GM12878 (cell line): ENCODE results near the gene NEO1. TPM values are rescaled to one million over a fixed set of nuclear protein-coding genes. Genes with fewer than 3 reads are reported as not detected.

Source experiments
- ATAC-seq: fragments of 200-7000 bp; cut with Tn5 transposase; 3 replicates; pipeline ENCODE4 v1.9.1; 2020; ENCODE audit warnings: mild to moderate bottlenecking, moderate library complexity
- BruUV-seq: library from RNA; stranded (reverse); fragments of 400-500 nt; replicated peaks from 2 replicates; lab custom pipeline; 2021; lab: Mats Ljungman, UMichigan
- CTCF ChIA-PET: fragments of 300-600 bp; sonication (Branson Sonifier 250); formaldehyde crosslinking; extraction: SDS; loops from one replicate; lab custom pipeline; 2021; ENCODE audit warnings: inconsistent platforms; lab: Yijun Ruan, JAX
- POLR2A ChIA-PET: fragments of 350-600 bp; formaldehyde crosslinking; extraction: SDS; loops from one replicate; lab custom pipeline; 2021; ENCODE audit warnings: inconsistent platforms; lab: Charles Lee
- RAD21 ChIA-PET: fragments of 300-600 bp; sonication (Branson Sonifier 250); formaldehyde crosslinking; loops from one replicate; lab custom pipeline; 2023; ENCODE audit warnings: antibody characterized with exemption; ENCODE audit not compliant: unreplicated experiment; lab: Charles Lee
- SMC1A ChIA-PET: fragments of 300-600 bp; sonication (Branson Sonifier 250); formaldehyde crosslinking; loops from one replicate; lab custom pipeline; 2023; ENCODE audit not compliant: unreplicated experiment, uncharacterized antibody; lab: Charles Lee
- DNase-seq: peaks from one replicate; pipeline ENCODE4 v3.0.0-alpha.2; 2011; ENCODE audit warnings: low read depth, low spot score
- FAIRE-seq: peaks from 3 replicates; lab custom pipeline; 2011; peaks lifted over from hg19 to GRCh38; lab: Jason Lieb, UNC
- H2AFZ ChIP-seq: 2 replicates; pipeline ENCODE4 v1.6.0; 2011; ENCODE audit warnings: low read depth, low read length, control low read depth; ENCODE audit not compliant: control insufficient read depth
- H3K27ac ChIP-seq: 2 replicates; pipeline ENCODE4 v1.5.1; 2011; ENCODE audit warnings: control low read depth; ENCODE audit not compliant: control insufficient read depth, insufficient read depth
- H3K27me3 ChIP-seq, 2 experiments: replicated peaks in 1 of 2; 2 replicates each; pipeline versions ENCODE4 v1.6.0 to v1.6.1; 2011; ENCODE audit warnings: low read length in 1 of 2; ENCODE audit not compliant: control insufficient read depth in 2 of 2, insufficient read depth in 2 of 2
- H3K36me3 ChIP-seq, 2 experiments: 2 replicates each; pipeline ENCODE4 v1.5.1; 2011; ENCODE audit warnings: low read length in 1 of 2; ENCODE audit not compliant: control insufficient read depth in 2 of 2, insufficient read depth in 2 of 2
- H3K4me1 ChIP-seq: 2 replicates; pipeline ENCODE4 v1.6.1; 2011; ENCODE audit warnings: mild to moderate bottlenecking, low read length, moderate library complexity, mixed read lengths; ENCODE audit not compliant: control insufficient read depth, insufficient read depth
- H3K4me2 ChIP-seq: 2 replicates; pipeline ENCODE4 v1.6.0; 2011; ENCODE audit warnings: control low read depth; ENCODE audit not compliant: control insufficient read depth, insufficient read depth
- H3K4me3 ChIP-seq: fragments of 200-600 bp; sonication (generic); 2 replicates; pipeline ENCODE4 v1.5.1; 2016
- H3K79me2 ChIP-seq: 2 replicates; pipeline ENCODE4 v1.6.0; 2011; ENCODE audit warnings: low read length; ENCODE audit not compliant: control insufficient read depth, insufficient read depth
- H3K9ac ChIP-seq: 2 replicates; pipeline ENCODE4 v1.8.0; 2011; ENCODE audit warnings: low read length, control low read depth, mixed read lengths; ENCODE audit not compliant: control insufficient read depth, insufficient read depth
- H3K9me3 ChIP-seq: replicated peaks from 3 replicates; pipeline ENCODE4 v1.5.1; 2011; ENCODE audit warnings: mild to moderate bottlenecking, low read length; ENCODE audit not compliant: control insufficient read depth, insufficient read depth
- H4K20me1 ChIP-seq: 2 replicates; pipeline ENCODE4 v1.6.0; 2011; ENCODE audit not compliant: control insufficient read depth, insufficient read depth
- CHD2 ChIP-seq: IDR thresholded peaks from 2 replicates; pipeline ENCODE4 v1.6.1; 2011; ENCODE audit warnings: low read depth, low read length, improper control_type of control experiment, borderline replicate concordance
- CREM ChIP-seq: IDR thresholded peaks from 2 replicates; pipeline ENCODE4 v1.6.1; 2014; ENCODE audit warnings: antibody characterized with exemption, low read depth
- GATAD2B ChIP-seq: fragments of 450-650 bp; conservative IDR thresholded peaks from 2 replicates; pipeline ENCODE4 v1.6.1; 2017; ENCODE audit warnings: low read depth, mild to moderate bottlenecking, moderate library complexity
- IKZF2 ChIP-seq, 2 experiments: fragments of 450-650 bp; IDR thresholded peaks; 2 replicates each; pipeline ENCODE4 v1.6.1; 2017; ENCODE audit warnings: mild to moderate bottlenecking in 2 of 2, moderate library complexity in 2 of 2
- RAD21 ChIP-seq: IDR thresholded peaks from 2 replicates; pipeline ENCODE4 v1.6.1; 2011; ENCODE audit warnings: mild to moderate bottlenecking, low read depth, low read length, moderate library complexity; ENCODE audit not compliant: insufficient read depth
- STAT1 ChIP-seq: fragments of 450-650 bp; conservative IDR thresholded peaks from 2 replicates; pipeline ENCODE4 v1.6.1; 2014; ENCODE audit warnings: antibody characterized with exemption, mild to moderate bottlenecking
- YY1 ChIP-seq: IDR thresholded peaks from 2 replicates; pipeline ENCODE4 v1.6.1; 2011; ENCODE audit warnings: low read depth, mild to moderate bottlenecking, low read length
- ZSCAN29 ChIP-seq: fragments of 450-650 bp; IDR thresholded peaks from 2 replicates; pipeline ENCODE4 v1.6.1; 2017; ENCODE audit warnings: mild to moderate bottlenecking, moderate library complexity
- WGBS: methylation state at CpG from one replicate; pipeline ENCODE4 v1.1.6; 2016; ENCODE audit warnings: low lambda C conversion rate; ENCODE audit not compliant: insufficient replicate concordance, insufficient coverage; ENCODE audit errors: missing lambda C conversion rate; 5-methylcytosine and 5-hydroxymethylcytosine counted together
- in situ Hi-C: fragments of 300-500 bp; cut with MboI; formaldehyde crosslinking; loops from 9 replicates; pipeline ENCODE4 v1.14.3; 2018; ENCODE audit warnings: mixed read lengths
- intact Hi-C: fragments of 100-400 bp; cut with micrococcal nuclease; formaldehyde crosslinking; loops from one replicate; pipeline ENCODE4 v1.14.2; 2022; ENCODE audit not compliant: unreplicated experiment
- polyA plus RNA-seq, 11 experiments: library from polyadenylated mRNA; depleted of rRNA in 4 of 11; unstranded in 6 of 11; stranded (reverse) in 5 of 11; fragments of >200 nt; fragmentation: Nextera tagmentation in 4 of 11; fragmentation: Illumina TruSeq in 1 of 11; extraction: Ambion mirVana in 4 of 11; extraction: Trizol in 1 of 11; gene quantifications; 1 replicate in 1 of 11; 2 replicates in 10 of 11; pipeline versions ENCODE4 v1.2.1 to v1.2.3, GENCODE V29; 2011 to 2016; ENCODE audit warnings: inconsistent platforms in 2 of 11, missing spikeins in 2 of 11, low read depth in 1 of 11
- total RNA-seq, 4 experiments: library from RNA; depleted of rRNA in 3 of 4; stranded (reverse); fragments of >200 nt in 3 of 4; fragmentation: Illumina TruSeq in 1 of 4; extraction: Trizol in 1 of 4; gene quantifications; 2 replicates each; pipeline versions ENCODE4 v1.2.1 to v1.2.3, GENCODE V29; 2013 to 2021
- TF ChIP-seq, protein P1 (sequence below), 3 experiments: IDR thresholded peaks in 2 of 3; conservative IDR thresholded peaks in 1 of 3; 2 replicates each; pipeline ENCODE4 v1.5.1; 2011; ENCODE audit warnings: low read depth in 3 of 3, low read length in 3 of 3, mild to moderate bottlenecking in 3 of 3, control low read depth in 2 of 3, moderate library complexity in 2 of 3, inconsistent platforms in 1 of 3, mixed read lengths in 1 of 3; ENCODE audit not compliant: control insufficient read depth in 2 of 3, insufficient read depth in 1 of 3; ENCODE audit errors: extremely low read depth in 1 of 3
- TF ChIP-seq, protein P2 (sequence below): fragments of 450-650 bp; conservative IDR thresholded peaks from 2 replicates; pipeline ENCODE4 v1.6.1; 2017; ENCODE audit warnings: mild to moderate bottlenecking, moderate library complexity
- TF ChIP-seq, protein P3 (sequence below): IDR thresholded peaks from 2 replicates; pipeline ENCODE4 v1.6.1; 2012; ENCODE audit warnings: low read depth, low read length, improper control_type of control experiment

The NEO1 gene
- total and polyA plus RNA-seq, 10 of the 15 experiments (the other 5 are each of a cell fraction or from before 2014, with no cell fraction given): 0.03 to 2.0 (median 0.32) TPM

DNA sequence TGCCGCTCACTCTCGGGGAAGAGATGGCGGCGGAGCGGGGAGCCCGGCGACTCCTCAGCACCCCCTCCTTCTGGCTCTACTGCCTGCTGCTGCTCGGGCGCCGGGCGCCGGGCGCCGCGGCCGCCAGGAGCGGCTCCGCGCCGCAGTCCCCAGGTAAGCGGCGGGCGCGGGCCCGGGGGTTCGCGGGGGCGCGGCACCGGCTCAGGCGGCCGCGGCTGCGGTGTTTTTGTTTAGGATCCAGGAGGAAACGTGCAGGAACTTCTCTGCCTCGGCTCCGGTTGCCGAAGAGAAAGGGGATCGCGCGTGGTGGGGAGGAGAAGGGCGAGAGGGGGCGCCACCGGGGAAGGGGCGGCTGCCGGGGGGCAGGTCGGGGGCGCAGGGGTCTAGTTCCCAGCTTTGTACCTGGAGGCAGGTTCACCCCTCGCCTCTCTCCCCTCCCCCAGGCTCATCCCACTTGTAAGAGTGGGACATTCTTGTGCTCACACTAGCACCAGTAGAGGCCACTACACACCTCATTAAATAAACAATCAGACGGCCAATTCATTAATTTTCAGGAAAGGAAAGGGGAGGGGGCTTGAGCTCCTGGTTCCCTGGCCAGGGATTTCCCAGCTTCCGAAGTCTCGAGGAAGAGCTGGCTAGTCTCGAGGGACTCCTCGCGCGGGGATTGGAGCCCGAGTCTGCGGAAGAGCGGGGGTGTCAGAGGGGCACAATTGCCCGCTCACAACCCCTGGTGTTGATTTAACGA, 562 bp downstream of the NEO1 start:
- no peak for DNase-seq
- peak overlapping the region; percentile 64 for H2AFZ ChIP-seq
- TF ChIP-seq ZSCAN29: no peak
- TF ChIP-seq, protein P1, sequence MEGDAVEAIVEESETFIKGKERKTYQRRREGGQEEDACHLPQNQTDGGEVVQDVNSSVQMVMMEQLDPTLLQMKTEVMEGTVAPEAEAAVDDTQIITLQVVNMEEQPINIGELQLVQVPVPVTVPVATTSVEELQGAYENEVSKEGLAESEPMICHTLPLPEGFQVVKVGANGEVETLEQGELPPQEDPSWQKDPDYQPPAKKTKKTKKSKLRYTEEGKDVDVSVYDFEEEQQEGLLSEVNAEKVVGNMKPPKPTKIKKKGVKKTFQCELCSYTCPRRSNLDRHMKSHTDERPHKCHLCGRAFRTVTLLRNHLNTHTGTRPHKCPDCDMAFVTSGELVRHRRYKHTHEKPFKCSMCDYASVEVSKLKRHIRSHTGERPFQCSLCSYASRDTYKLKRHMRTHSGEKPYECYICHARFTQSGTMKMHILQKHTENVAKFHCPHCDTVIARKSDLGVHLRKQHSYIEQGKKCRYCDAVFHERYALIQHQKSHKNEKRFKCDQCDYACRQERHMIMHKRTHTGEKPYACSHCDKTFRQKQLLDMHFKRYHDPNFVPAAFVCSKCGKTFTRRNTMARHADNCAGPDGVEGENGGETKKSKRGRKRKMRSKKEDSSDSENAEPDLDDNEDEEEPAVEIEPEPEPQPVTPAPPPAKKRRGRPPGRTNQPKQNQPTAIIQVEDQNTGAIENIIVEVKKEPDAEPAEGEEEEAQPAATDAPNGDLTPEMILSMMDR (IDR thresholded peaks at IDR 0.05 in 2 of 3, conservative IDR thresholded peaks at IDR 0.05 in 1 of 3; ENCODE audit: control insufficient read depth in 2 of 3, extremely low read depth in 1 of 3, insufficient read depth in 1 of 3, low read depth in 3 of 3, low read length in 3 of 3): peak; percentile 20 to 43 (median 28); a peak in 4 of 6 replicates
- 0 out of 2 replicates have a peak, but pooled peaks have one; percentile 11 for TF ChIP-seq GATAD2B
- TF ChIP-seq CHD2: no peak
- TF ChIP-seq, protein P2, sequence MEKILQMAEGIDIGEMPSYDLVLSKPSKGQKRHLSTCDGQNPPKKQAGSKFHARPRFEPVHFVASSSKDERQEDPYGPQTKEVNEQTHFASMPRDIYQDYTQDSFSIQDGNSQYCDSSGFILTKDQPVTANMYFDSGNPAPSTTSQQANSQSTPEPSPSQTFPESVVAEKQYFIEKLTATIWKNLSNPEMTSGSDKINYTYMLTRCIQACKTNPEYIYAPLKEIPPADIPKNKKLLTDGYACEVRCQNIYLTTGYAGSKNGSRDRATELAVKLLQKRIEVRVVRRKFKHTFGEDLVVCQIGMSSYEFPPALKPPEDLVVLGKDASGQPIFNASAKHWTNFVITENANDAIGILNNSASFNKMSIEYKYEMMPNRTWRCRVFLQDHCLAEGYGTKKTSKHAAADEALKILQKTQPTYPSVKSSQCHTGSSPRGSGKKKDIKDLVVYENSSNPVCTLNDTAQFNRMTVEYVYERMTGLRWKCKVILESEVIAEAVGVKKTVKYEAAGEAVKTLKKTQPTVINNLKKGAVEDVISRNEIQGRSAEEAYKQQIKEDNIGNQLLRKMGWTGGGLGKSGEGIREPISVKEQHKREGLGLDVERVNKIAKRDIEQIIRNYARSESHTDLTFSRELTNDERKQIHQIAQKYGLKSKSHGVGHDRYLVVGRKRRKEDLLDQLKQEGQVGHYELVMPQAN: 0 out of 2 replicates have a peak, but pooled peaks have one; percentile 25
- no peak for TF ChIP-seq STAT1
- TF ChIP-seq RAD21: peak; percentile 7; the same call in 1 of the 2 replicates
- peak; percentile 69 for TF ChIP-seq YY1
- no peak for TF ChIP-seq CREM
- TF ChIP-seq IKZF2 (IDR thresholded peaks at IDR 0.05): 0 out of 4 replicates have a peak, but pooled peaks of 1 of the 2 experiments have one; percentile 12
- TF ChIP-seq, protein P3, sequence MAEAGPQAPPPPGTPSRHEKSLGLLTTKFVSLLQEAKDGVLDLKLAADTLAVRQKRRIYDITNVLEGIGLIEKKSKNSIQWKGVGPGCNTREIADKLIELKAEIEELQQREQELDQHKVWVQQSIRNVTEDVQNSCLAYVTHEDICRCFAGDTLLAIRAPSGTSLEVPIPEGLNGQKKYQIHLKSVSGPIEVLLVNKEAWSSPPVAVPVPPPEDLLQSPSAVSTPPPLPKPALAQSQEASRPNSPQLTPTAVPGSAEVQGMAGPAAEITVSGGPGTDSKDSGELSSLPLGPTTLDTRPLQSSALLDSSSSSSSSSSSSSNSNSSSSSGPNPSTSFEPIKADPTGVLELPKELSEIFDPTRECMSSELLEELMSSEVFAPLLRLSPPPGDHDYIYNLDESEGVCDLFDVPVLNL: no peak
- TF ChIP-seq, all 136 proteins: peak for 6
- Histone ChIP-seq H3K79me2 (no peaks in the 10 kb centered on the region), H3K4me2 (peak overlapping the region; percentile 45), H3K27ac (no peak overlapping the region), H3K4me1 (no peaks in the 10 kb centered on the region), H3K4me3 (peak overlapping the region; percentile 77; the same call in 1 of the 2 replicates), H3K9ac (no peak overlapping the region), H3K36me3 (no peaks in the 10 kb centered on the region), H3K9me3 (no peaks in the 10 kb centered on the region), H4K20me1 (no peaks in the 10 kb centered on the region), H3K27me3 (peaks cover 0 to 10% of the 10 kb centered on the region in 2 experiments; a peak in 1 of 4 replicates)
- RAD21 ChIA-PET: no interaction called here
- ATAC-seq (peak; percentile 70), FAIRE-seq (no peak)
- POLR2A ChIA-PET: no interaction called here
- SMC1A ChIA-PET: no interaction called here
- 2% methylated on average over 21 of the region's 61 CpGs for WGBS
- intact Hi-C loops: loop anchor here (10.0 kb wide), 1 partner anchor 328 kb away; no protein-coding TSS in a partner anchor
- in situ Hi-C loops: no loop called here
- CTCF ChIA-PET: interaction anchor here (0.6 to 1.4 kb wide), 3 partner anchors 29 to 583 kb away, joined by 3 to 8 read pairs (median 3); no protein-coding TSS in a partner anchor
- BruUV-seq: no TSS peak
